GM23338 (cell line): Measurements from ENCODE around the gene B3GNT3. TPM values are rescaled to one million over a fixed set of nuclear protein-coding genes. Genes with fewer than 3 reads are reported as not detected.
A peak's percentile ranks its signal among the peaks of the same experiment; 100 is the strongest.

Experiments used
- ATAC-seq: fragments of 200-7000 bp; cut with Tn5 transposase; 3 replicates; pipeline ENCODE4 v1.9.1; 2020
- DNase-seq: peaks from one replicate; pipeline ENCODE4 v3.0.0-alpha.2; 2015; ENCODE audit warnings: low spot score
- H2AFZ ChIP-seq: fragments of 200-600 bp; sonication (generic); 2 replicates; pipeline ENCODE4 v1.8.0; 2016; ENCODE audit warnings: antibody characterized with exemption, mild to moderate bottlenecking, moderate library complexity
- H3F3A ChIP-seq: fragments of 200-600 bp; sonication (generic); replicated peaks from 2 replicates; pipeline ENCODE4 v1.8.0; 2017; ENCODE audit warnings: antibody characterized with exemption, mixed run types, low read depth
- H3K27ac ChIP-seq: fragments of 200-600 bp; sonication (generic); 2 replicates; pipeline ENCODE4 v1.6.1; 2016; ENCODE audit warnings: low read depth
- H3K27me3 ChIP-seq: fragments of 200-600 bp; sonication (generic); 2 replicates; pipeline ENCODE4 v1.8.0; 2016; ENCODE audit warnings: mild to moderate bottlenecking, mixed run types, moderate library complexity; ENCODE audit not compliant: insufficient read depth
- H3K36me3 ChIP-seq: fragments of 200-600 bp; sonication (generic); 2 replicates; pipeline ENCODE4 v1.8.0; 2016; ENCODE audit warnings: mild to moderate bottlenecking; ENCODE audit not compliant: insufficient read depth
- H3K4me1 ChIP-seq: fragments of 200-600 bp; sonication (generic); 2 replicates; pipeline ENCODE4 v1.8.0; 2016; ENCODE audit warnings: mild to moderate bottlenecking, moderate library complexity; ENCODE audit not compliant: insufficient read depth
- H3K4me2 ChIP-seq: fragments of 200-600 bp; sonication (generic); 2 replicates; pipeline ENCODE4 v1.7.1; 2017; ENCODE audit warnings: mixed run types
- H3K4me3 ChIP-seq: fragments of 200-600 bp; sonication (generic); 2 replicates; pipeline ENCODE4 v1.6.1; 2016; ENCODE audit warnings: mixed run types
- H3K79me2 ChIP-seq: fragments of 200-600 bp; sonication (generic); replicated peaks from 2 replicates; pipeline ENCODE4 v1.8.0; 2017; ENCODE audit warnings: mild to moderate bottlenecking; ENCODE audit not compliant: insufficient read depth
- H3K9me2 ChIP-seq: fragments of 200-600 bp; sonication (generic); 2 replicates; pipeline ENCODE4 v1.8.0; 2017; ENCODE audit not compliant: insufficient read depth
- H4K20me1 ChIP-seq: fragments of 200-600 bp; sonication (generic); replicated peaks from 2 replicates; pipeline ENCODE4 v1.8.0; 2017; ENCODE audit warnings: mild to moderate bottlenecking; ENCODE audit not compliant: insufficient read depth
- H3K27ac Mint-ChIP-seq: 2 replicates; pipeline ENCODE4 v1.8.0; 2020; ENCODE audit warnings: inconsistent platforms, mild to moderate bottlenecking, moderate library complexity, mixed read lengths
- H3K27me3 Mint-ChIP-seq: 3 replicates; pipeline ENCODE4 v1.8.0; 2022; ENCODE audit warnings: low read depth, mild to moderate bottlenecking, moderate library complexity, mixed read lengths, inconsistent platforms; ENCODE audit not compliant: insufficient read depth, poor library complexity
- H3K36me3 Mint-ChIP-seq: 3 replicates; pipeline ENCODE4 v1.8.0; 2021; ENCODE audit warnings: low read depth, mild to moderate bottlenecking, inconsistent platforms, moderate library complexity, mixed read lengths
- H3K4me1 Mint-ChIP-seq: 3 replicates; pipeline ENCODE4 v1.8.0; 2020; ENCODE audit warnings: mild to moderate bottlenecking, inconsistent platforms, mixed read lengths
- H3K4me3 Mint-ChIP-seq: 3 replicates; pipeline ENCODE4 v1.8.0; 2021; ENCODE audit warnings: moderate library complexity, mild to moderate bottlenecking, inconsistent platforms, mixed read lengths
- H3K9me3 Mint-ChIP-seq: 3 replicates; pipeline ENCODE4 v1.8.0; 2020; ENCODE audit warnings: moderate library complexity, mild to moderate bottlenecking, inconsistent platforms, mixed read lengths
- CREB1 ChIP-seq: fragments of 250-450 bp; sonication (Bioruptor Pico); IDR thresholded peaks from 2 replicates; pipeline ENCODE4 v1.5.0; 2020; ENCODE audit warnings: low read depth, mild to moderate bottlenecking, moderate library complexity
- CTCF ChIP-seq, 2 experiments: fragments of 200-600 bp in 1 of 2; sonication (generic) in 1 of 2; conservative IDR thresholded peaks; 2 replicates each; pipeline versions ENCODE4 v1.5.1 to v1.6.1; 2016 to 2017; ENCODE audit warnings: antibody characterized with exemption in 2 of 2, low read depth in 2 of 2, mild to moderate bottlenecking in 2 of 2, moderate library complexity in 1 of 2
- ETS1 ChIP-seq: IDR thresholded peaks from 2 replicates; pipeline ENCODE4 v1.6.1; 2016; ENCODE audit warnings: antibody characterized with exemption
- EZH2 ChIP-seq: fragments of 200-600 bp; sonication (generic); IDR thresholded peaks from one replicate; pipeline ENCODE4 v1.8.0; 2017; ENCODE audit warnings: antibody characterized with exemption, mild to moderate bottlenecking, low read depth; ENCODE audit not compliant: unreplicated experiment
- EZH2phosphoT487 ChIP-seq: fragments of 200-600 bp; sonication (generic); IDR thresholded peaks from one replicate; pipeline ENCODE4 v1.8.1; 2018; ENCODE audit warnings: antibody characterized with exemption; ENCODE audit not compliant: unreplicated experiment
- JUNB ChIP-seq: IDR thresholded peaks from one replicate; pipeline ENCODE4 v1.6.1; 2016; ENCODE audit warnings: antibody characterized with exemption; ENCODE audit not compliant: unreplicated experiment
- NANOG ChIP-seq: IDR thresholded peaks from 2 replicates; pipeline ENCODE4 v1.6.1; 2016; ENCODE audit warnings: antibody characterized with exemption, borderline replicate concordance
- POLR2AphosphoS5 ChIP-seq: IDR thresholded peaks from 2 replicates; pipeline ENCODE4 v1.6.1; 2016; ENCODE audit warnings: antibody characterized with exemption, low read depth
- REST ChIP-seq: IDR thresholded peaks from one replicate; pipeline ENCODE4 v1.6.1; 2018; ENCODE audit warnings: antibody characterized with exemption; ENCODE audit not compliant: unreplicated experiment
- STAT1 ChIP-seq: IDR thresholded peaks from one replicate; pipeline ENCODE4 v1.6.1; 2016; ENCODE audit warnings: antibody characterized with exemption; ENCODE audit not compliant: unreplicated experiment
- ZNF114 ChIP-seq: fragments of 250-450 bp; sonication (Bioruptor Pico); IDR thresholded peaks from 2 replicates; pipeline ENCODE4 v1.5.0; 2020; ENCODE audit warnings: mild to moderate bottlenecking, moderate library complexity
- ZNF331 ChIP-seq: fragments of 250-450 bp; sonication (Bioruptor Pico); IDR thresholded peaks from 2 replicates; pipeline ENCODE4 v1.5.0; 2020; ENCODE audit warnings: low read depth, mild to moderate bottlenecking, moderate library complexity
- ZNF462 ChIP-seq: fragments of 250-450 bp; sonication (Bioruptor Pico); IDR thresholded peaks from 2 replicates; pipeline ENCODE4 v1.5.0; 2020; ENCODE audit warnings: mild to moderate bottlenecking, moderate library complexity
- polyA plus RNA-seq: library from polyadenylated mRNA; unstranded; fragments of >200 nt; fragmentation: Nextera tagmentation; extraction: Ambion mirVana; gene quantifications from 2 replicates; pipeline ENCODE4 v1.2.1, GENCODE V29; 2016
- total RNA-seq: library from RNA; depleted of rRNA; stranded (reverse); fragments of >200 nt; shearing (Covaris generic); gene quantifications from 2 replicates; pipeline ENCODE4 v1.2.3, GENCODE V29; 2014

Gene B3GNT3
- total and polyA plus RNA-seq, 2 experiments from 2014 or later, result 0.99 to 1.9 TPM

- Histone ChIP-seq H4K20me1 (peaks cover 45% of the 10 kb centered on the region), H3K9me2 (no peaks in the 10 kb centered on the region), H3K79me2 (peaks cover 29% of the 10 kb centered on the region), H3F3A (peaks cover 53% of the 10 kb centered on the region), H3K4me1 (peaks cover 9% of the 10 kb centered on the region; the same call in 1 of the 2 replicates), H3K36me3 (peaks cover 37% of the 10 kb centered on the region), H3K4me3 (peak overlapping the region; percentile 100), H3K27ac (peak overlapping the region; percentile 90), H3K4me2 (peak overlapping the region; percentile 100), H2AFZ (no peak overlapping the region), H3K27me3 (no peaks in the 10 kb centered on the region)
- Mint-ChIP-seq H3K4me3 (peak overlapping the region; percentile 99), H3K4me1 (peaks cover 17% of the 10 kb centered on the region), H3K27me3 (peaks cover 29% of the 10 kb centered on the region), H3K36me3 (peaks cover 59% of the 10 kb centered on the region), H3K27ac (peak overlapping the region; percentile 100), H3K9me3 (peaks cover 11% of the 10 kb centered on the region; the same call in 2 of the 3 replicates)
- DNase-seq, result no peak
- ATAC-seq, result no peak
- TF ChIP-seq ZNF462 (CRISPR knock-in tag), result no peak
- no peak for TF ChIP-seq CREB1 (CRISPR knock-in tag)
- no peak for TF ChIP-seq JUNB
- no peak for TF ChIP-seq NANOG
- TF ChIP-seq REST, result no peak
- TF ChIP-seq ETS1, result no peak
- TF ChIP-seq EZH2phosphoT487, result no peak
- no peak for TF ChIP-seq POLR2AphosphoS5
- TF ChIP-seq CTCF (conservative IDR thresholded peaks at IDR 0.05; ENCODE audit: low read depth in 2 of 2), result no peak
- TF ChIP-seq STAT1, result no peak
- no peak for TF ChIP-seq EZH2
- TF ChIP-seq ZNF331, result no peak
- no peak for TF ChIP-seq ZNF114 (CRISPR knock-in tag)
Measured at GRCh38 chr19:17860331-17860992, 65.5 kb downstream of the B3GNT3 start.
